ENCODE measurements around the gene FAM222B.

The FAM222B gene

GRCh38 chr17:28712032-28712704 lies 130.4 kb downstream of the FAM222B start:
- DNase-seq (ENCODE audit: low read depth, low spot score): peak; percentile 32

GRCh38 chr17:28711723-28712031 lies 130.9 kb downstream of the FAM222B start, which contains the start of gene PROCA1:
PROCA1 (minus strand) TSS chr17:28711888; CDS start chr17:28711660, 228 bp downstream.
- DNase-seq (ENCODE audit: low read depth, low spot score): no peak

GRCh38 chr17:28710861-28711722 lies 131.5 kb downstream of the FAM222B start:
- peak; percentile 75 for DNase-seq (ENCODE audit: low read depth, low spot score)

- no peak for DNase-seq (ENCODE audit: low read depth, low spot score)
These were observed 135.3 kb downstream of the FAM222B start for GRCh38 chr17:28707339-28707720.

GRCh38 chr17:28706471-28707338 lies 135.9 kb downstream of the FAM222B start:
- no peak for DNase-seq (ENCODE audit: low read depth, low spot score)
